ENCODE results near the gene CFAP74. TPM values are rescaled to one million over a fixed set of nuclear protein-coding genes. Genes with fewer than 3 reads are reported as not detected.

Gene CFAP74
- total and polyA plus RNA-seq, 2 donors (not counting 3 experiments of a cell fraction or from before 2014, with no cell fraction given): not detected

DNA sequence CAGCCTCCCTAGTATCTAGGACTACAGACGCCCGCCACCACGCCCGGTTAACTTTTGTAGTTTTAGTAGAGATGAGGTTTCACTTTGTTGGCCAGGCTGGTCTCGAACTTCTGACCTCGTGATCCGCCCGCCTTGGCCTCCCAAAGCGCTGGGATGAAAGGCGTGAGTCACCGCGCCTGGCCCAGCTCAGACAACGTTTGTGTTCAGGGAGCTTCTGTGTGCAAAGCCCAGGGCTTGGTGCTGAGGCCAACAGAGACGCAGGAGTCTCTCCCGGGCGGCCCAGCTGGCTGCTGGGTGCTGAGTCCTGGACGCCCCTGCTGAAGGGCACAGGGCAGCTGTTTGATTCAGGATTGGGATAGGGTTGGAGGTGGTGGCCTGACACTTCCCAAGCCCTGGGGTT is 49.6 kb upstream of the CFAP74 start:
- ChIA-PET CTCF (interaction anchor here (1.0 kb wide), 1 partner anchor 9 kb away, joined by 3 read pairs; no protein-coding TSS in a partner anchor), POLR2A (no interaction called here)
- Histone ChIP-seq H3K9ac (replicated peaks; ENCODE audit: extremely low read depth, insufficient read depth, low read length) (no peak overlapping the region), H3K4me3 (replicated peaks in 1 of 3; ENCODE audit: insufficient read depth in 1 of 3, low read depth in 1 of 3, low read length in 3 of 3) (no peak overlapping the region), H3K36me3 (ENCODE audit: control insufficient read depth in 2 of 2, extremely low read depth in 1 of 2, insufficient read depth in 2 of 2, low read length in 2 of 2) (no peaks in the 10 kb centered on the region), H2AFZ (ENCODE audit: low read depth, low read length) (no peak overlapping the region), H3K9me1 (replicated peaks; ENCODE audit: control insufficient read depth, extremely low read depth, insufficient read depth, low read length) (no peaks in the 10 kb centered on the region), H4K20me1 (replicated peaks; ENCODE audit: control insufficient read depth, extremely low read depth, insufficient read depth, low read length) (no peaks in the 10 kb centered on the region), H3K79me2 (ENCODE audit: control insufficient read depth, insufficient read depth, low read length) (no peaks in the 10 kb centered on the region), H3K4me1 (ENCODE audit: control insufficient read depth, extremely low read depth, insufficient read depth, low read length) (no peaks in the 10 kb centered on the region), H3K4me2 (ENCODE audit: insufficient read depth, low read length) (no peak overlapping the region), H3K27me3 (ENCODE audit: control insufficient read depth in 2 of 2, insufficient read depth in 2 of 2, low read length in 2 of 2) (peaks cover 28% of the 10 kb centered on the region in 2 experiments), H3K27ac (ENCODE audit: insufficient read depth, low read depth, low read length) (no peak overlapping the region), H3K9me3 (replicated peaks; ENCODE audit: control insufficient read depth, insufficient read depth, low read length) (no peaks in the 10 kb centered on the region)
- TF ChIP-seq, protein P1, sequence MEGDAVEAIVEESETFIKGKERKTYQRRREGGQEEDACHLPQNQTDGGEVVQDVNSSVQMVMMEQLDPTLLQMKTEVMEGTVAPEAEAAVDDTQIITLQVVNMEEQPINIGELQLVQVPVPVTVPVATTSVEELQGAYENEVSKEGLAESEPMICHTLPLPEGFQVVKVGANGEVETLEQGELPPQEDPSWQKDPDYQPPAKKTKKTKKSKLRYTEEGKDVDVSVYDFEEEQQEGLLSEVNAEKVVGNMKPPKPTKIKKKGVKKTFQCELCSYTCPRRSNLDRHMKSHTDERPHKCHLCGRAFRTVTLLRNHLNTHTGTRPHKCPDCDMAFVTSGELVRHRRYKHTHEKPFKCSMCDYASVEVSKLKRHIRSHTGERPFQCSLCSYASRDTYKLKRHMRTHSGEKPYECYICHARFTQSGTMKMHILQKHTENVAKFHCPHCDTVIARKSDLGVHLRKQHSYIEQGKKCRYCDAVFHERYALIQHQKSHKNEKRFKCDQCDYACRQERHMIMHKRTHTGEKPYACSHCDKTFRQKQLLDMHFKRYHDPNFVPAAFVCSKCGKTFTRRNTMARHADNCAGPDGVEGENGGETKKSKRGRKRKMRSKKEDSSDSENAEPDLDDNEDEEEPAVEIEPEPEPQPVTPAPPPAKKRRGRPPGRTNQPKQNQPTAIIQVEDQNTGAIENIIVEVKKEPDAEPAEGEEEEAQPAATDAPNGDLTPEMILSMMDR (IDR thresholded peaks at IDR 0.05; ENCODE audit: extremely low read depth in 1 of 2, insufficient read depth in 1 of 2, low read depth in 1 of 2, low read length in 2 of 2): no peak
- no peak for TF ChIP-seq GATA2 (IDR thresholded peaks at IDR 0.05; ENCODE audit: insufficient read depth, insufficient read length, low read depth, low read length)
- no peak for TF ChIP-seq JUN (IDR thresholded peaks at IDR 0.05; ENCODE audit: borderline replicate concordance, insufficient read depth, insufficient read length, low read depth)
- TF ChIP-seq POLR2AphosphoS5 (IDR thresholded peaks at IDR 0.05; ENCODE audit: insufficient read depth, low read depth, low read length): no peak
- TF ChIP-seq FOS (IDR thresholded peaks at IDR 0.05; ENCODE audit: borderline replicate concordance, insufficient read depth, low read length): no peak
- TF ChIP-seq MYC (IDR thresholded peaks at IDR 0.05; ENCODE audit: low read depth, low read length): no peak
- no peak for TF ChIP-seq EZH2 (IDR thresholded peaks at IDR 0.05; ENCODE audit: borderline replicate concordance, low read depth, low read length, severe bottlenecking)
- no peak for TF ChIP-seq POLR2A (IDR thresholded peaks at IDR 0.05; ENCODE audit: low read depth, low read length)
- TF ChIP-seq, protein P2, sequence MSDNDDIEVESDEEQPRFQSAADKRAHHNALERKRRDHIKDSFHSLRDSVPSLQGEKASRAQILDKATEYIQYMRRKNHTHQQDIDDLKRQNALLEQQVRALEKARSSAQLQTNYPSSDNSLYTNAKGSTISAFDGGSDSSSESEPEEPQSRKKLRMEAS (IDR thresholded peaks at IDR 0.05; ENCODE audit: insufficient read depth, insufficient read length): no peak
- intact Hi-C loops (cut with micrococcal nuclease): no loop called here
- no peak for DNase-seq (ENCODE audit: low read depth, low spot score)
- FAIRE-seq: no peak
- dilution Hi-C loops (cut with MboI; ENCODE audit: extremely low pct_ligation_motif_present, low sequenced_read_pairs): no loop called here
- BruUV-seq (replicated peaks): no TSS peak

Measured in endothelial cell of umbilical vein (primary cell).